GM15510 (cell line): ENCODE results near the gene SS18.

Source experiments
- POLR2A ChIP-seq: IDR thresholded peaks from 3 replicates; pipeline ENCODE4 v1.6.1; 2011; ENCODE audit warnings: borderline replicate concordance; ENCODE audit not compliant: insufficient read length; ENCODE audit errors: extremely low read depth

SS18 gene

DNA sequence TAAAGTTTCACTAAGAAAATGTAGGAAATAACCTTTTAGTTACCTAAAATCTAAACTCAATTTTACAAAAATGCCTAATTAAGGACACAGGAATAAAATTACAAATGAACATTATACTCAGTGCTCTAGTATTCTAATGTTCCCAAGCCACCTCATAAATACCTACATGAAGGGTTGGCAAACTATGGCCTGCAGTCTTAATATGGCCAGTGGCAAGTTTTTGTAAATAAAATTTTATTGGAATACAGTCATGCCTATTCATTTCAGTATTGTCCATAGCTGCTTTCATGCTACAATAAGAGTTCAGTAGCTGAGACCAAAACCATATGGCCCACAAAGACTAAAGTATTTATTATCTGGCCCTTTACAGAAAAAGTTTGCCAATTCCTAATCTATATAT lies 53.8 kb downstream of the SS18 start:
- no peak for TF ChIP-seq POLR2A

DNA sequence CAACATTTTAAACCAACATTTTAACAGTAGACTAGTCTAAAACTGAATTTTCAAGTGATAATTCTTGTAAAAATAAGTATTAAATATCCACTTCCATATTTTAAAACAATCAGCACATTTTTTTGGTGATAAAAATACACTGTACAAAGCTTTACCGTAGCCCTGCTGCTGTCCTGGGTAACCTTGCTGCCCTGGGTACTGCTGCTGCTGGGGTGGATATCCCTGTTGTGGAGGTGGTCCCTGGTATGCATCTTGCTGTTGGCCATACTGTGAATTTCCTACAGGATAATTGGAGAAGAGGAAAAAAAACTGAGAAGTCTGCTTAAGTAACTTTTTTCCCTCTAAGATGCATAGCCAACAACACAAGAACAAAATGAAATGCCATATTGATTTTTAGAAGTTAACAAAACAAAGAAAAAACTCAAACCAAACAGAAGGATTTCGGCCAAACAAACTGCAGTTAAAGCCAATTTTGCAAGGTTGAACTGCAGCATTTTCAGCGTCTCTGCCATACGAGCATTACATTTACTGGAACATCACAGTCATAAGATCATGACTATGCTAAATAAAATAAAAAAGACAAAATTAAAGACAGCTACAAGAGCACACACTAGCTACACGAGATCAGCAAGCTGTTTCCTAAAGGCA lies 55.4 kb downstream of the SS18 start:
- TF ChIP-seq POLR2A: no peak

- no peak for TF ChIP-seq POLR2A
Observed at GRCh38 chr18:26022585-26022984, 67.8 kb downstream of the SS18 start.

- no peak for TF ChIP-seq POLR2A
Observed at GRCh38 chr18:26021061-26021754, 69.2 kb downstream of the SS18 start.

- no peak for TF ChIP-seq POLR2A
Observed at GRCh38 chr18:26017929-26018328, 72.5 kb downstream of the SS18 start.

DNA sequence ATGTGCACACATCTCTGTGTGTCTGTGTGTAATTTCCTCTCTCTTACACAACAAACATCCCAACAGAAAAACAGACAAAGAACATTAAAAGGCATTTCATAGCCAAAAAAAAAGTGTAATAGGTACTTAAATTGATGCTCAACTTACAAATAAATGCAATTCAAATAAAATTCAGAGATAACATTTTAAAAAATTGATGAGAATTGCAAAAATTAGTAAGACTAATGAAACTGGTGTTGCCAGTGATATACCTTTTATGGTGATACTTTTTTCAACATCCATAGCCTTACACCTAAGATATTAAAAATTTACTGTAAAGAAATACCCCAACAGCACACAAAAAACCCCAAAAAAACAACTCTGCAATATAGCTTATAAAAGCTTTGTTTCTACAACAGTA lies 76.0 kb downstream of the SS18 start:
- no peak for TF ChIP-seq POLR2A

DNA sequence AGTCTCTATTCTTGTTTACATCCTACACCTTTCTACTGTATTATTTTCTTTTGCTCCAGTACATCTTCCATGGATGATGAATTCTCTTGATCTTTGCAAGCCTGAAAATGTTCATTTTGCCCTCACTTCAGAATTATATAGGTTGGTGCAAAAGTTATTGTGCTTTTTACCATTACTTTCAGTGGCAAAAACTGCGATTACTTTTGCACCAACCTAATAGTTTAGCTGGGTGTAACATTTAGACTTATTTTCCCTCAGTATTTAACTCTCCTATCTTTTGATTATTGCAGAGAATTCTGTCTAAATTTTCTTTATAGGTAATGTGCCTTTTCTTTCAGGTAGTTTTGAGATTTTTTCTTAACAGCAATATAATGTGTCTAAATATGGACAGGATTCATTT lies 81.8 kb downstream of the SS18 start:
- no peak for TF ChIP-seq POLR2A

GRCh38 chr18:26008096-26008495 lies 82.3 kb downstream of the SS18 start:
- no peak for TF ChIP-seq POLR2A

DNA sequence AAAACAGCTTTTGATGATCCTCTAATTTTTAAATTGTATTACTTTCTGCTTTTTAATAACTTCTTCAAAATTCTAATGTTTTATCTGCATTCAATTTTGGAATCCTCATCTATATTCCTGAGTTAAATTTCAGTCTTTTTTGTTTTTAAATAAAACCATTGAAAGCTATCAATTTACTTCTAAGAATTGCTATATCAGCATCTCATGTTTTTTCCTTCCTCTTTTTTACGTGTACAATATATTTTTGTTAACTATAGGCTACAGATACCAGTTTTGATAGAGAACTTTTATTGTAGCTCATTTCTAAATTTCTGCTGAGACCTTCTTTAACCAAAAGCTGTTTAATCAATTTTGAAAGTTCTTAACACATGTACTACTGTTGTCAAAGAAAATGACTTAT lies 84.5 kb downstream of the SS18 start:
- no peak for TF ChIP-seq POLR2A

- TF ChIP-seq POLR2A: no peak
Observed at GRCh38 chr18:26004832-26005231, 85.6 kb downstream of the SS18 start.

DNA sequence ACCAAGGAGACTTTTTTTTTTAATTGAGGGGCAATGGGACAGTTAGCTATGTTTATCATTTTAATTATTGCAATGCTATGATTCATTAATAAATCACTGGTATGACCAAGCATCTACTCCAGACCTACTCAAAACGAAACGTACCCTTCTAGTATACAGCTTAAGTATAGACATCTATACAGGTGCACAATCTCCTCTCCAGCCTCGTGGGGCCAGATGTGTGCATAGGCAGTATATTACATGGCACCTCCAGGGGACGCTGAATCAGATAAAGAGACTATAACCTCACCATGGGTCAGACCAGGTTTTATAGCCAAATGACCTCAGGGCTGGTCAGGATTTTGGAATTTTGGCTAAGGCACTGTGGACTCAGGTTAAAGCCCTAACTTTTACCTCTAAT lies 86.6 kb downstream of the SS18 start:
- TF ChIP-seq POLR2A: no peak

DNA sequence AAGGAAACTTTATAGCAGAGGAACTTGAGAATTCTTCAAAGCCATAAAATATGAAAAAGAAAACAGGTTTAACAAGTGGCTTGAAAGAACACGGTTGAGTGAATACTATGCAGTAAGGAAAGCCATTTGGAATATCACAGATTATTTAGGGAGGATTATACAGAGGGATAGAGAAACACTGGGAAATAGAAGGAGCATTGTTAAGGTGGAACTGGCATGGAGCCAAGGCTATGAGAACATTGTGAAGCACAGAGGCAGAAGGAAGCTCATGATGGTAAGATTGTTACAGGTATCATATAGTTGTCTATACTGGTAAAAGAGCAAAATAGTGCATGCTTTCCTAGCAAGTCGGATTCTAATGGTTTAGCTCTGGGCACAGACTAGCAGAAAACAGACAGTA lies 87.1 kb downstream of the SS18 start:
- no peak for TF ChIP-seq POLR2A

DNA sequence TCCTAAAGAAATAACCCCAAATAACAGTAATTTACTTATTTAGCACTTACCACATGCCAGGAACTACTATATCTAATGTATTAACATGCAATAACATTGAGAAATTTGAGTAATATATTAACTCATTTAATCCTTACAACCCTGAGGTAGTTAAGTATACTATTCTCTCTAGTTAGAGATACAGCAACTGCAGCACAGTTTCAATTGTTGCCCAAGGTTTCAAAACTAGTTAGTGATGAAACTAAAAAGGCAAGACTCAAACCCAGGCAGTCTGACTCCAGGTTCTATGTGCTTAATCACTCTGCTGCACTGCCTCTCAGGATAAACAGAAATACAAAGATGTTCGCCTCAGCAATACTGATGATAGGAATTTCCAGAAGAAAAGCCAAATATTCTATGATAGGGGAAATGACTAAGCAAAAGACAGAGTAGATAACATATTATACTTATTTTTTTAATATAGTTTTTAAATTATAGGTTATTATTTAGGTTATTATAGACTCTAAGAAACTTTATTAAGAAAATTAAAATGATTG lies 88.0 kb downstream of the SS18 start:
- no peak for TF ChIP-seq POLR2A

GRCh38 chr18:25998461-25998860 lies 92.0 kb downstream of the SS18 start:
- TF ChIP-seq POLR2A: no peak

DNA sequence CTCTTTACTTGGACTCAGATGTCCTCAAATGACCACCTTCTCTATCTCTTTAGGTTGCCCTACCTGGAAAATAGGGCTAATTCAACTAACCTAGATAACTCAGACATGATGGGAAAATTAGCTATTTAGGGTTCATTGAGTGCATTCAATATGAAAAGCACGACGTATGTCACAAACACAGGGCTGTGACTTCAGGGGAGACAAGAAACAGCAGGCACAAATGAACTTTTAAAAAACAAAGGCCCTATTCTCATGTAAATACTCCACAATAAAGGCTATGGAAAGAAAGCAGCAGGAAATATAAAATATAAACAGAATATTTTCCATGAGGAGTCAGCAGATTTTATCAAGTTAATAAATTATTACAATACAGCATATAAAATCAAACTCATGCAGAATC lies 97.8 kb downstream of the SS18 start:
- no peak for TF ChIP-seq POLR2A

DNA sequence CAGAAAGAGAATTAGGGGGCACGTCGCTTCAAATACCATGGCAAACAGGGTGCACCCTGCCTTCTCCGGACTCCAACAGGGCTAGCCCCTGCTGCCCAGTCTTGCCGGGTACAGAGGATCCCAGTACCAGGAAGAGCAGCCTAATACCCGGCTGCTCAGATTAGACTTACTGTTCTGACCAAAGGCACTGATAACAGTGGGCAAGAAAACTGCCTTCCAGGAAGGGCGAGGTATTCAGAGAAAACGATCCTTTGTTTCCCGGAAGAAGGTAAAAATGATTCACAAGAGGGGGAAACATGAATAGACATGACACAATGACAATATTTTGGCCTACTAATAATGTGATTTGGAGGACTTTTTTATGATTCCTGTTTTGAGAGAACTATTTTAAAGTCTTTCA lies 99.9 kb downstream of the SS18 start:
- TF ChIP-seq POLR2A: no peak
